ENCODE measurements around the gene BPIFB6.

- TF ChIP-seq EP300 (IDR thresholded peaks at IDR 0.05) (no peak), CTCF (IDR thresholded peaks at IDR 0.05) (no peak), POLR2A (IDR thresholded peaks at IDR 0.05) (no peak)
Measured at GRCh38 chr20:33079259-33079658, 47.8 kb downstream of the BPIFB6 start, which contains the start of gene BPIFB4.

All from sigmoid colon (tissue), 4 donors.